HTR-8/SVneo (cell line): Measurements from ENCODE around the gene TMEM128.

Experiments
- DNase-seq: peaks from one replicate; pipeline ENCODE4 v3.0.0; 2011; ENCODE audit warnings: low spot score, mixed read lengths; ENCODE audit not compliant: insufficient read length
- FAIRE-seq: peaks from 2 replicates; lab custom pipeline; 2011; peaks lifted over from hg19 to GRCh38; lab: Jason Lieb, UNC

The TMEM128 gene

DNA sequence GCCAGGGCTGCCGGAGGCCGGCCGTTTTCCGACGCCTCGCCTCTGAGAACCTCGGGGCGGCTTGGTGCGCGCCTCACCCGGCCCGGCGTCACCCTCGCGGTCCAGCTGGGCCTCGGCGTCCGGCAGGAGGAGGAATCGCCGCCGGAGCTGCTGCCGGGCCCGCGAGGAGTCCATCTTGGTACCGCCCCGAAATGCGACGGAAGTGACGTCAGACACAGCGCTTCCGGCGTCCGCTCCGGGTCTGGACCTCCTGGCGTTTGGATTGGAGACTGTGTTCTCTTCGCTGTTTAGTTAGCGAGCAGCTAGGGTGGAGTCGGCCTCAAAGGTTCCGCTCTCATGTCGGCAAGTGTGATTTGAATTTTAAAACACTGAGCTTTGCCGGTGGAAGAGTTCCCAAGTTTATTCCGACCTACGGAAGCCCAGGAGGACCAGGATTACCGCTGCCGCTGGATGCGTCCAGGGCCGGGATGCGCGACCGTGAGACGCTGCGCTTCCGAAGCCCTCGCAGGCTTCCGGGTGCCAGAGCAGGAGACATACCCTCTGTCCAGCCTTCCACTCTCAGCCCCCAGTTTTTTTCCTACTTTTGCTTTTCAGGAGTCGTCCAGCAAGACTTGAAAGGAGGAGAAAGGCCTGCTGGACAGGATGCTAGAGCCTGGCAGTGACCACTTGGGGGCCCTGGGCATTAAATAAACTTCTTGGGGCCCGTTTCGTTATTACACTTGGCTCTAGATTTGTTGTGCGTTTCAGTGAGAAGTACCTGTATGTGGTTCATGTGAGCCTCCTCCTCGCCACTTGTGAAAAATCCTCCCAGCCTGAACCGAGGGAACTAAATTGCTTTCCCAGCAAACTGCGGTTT is at the start of gene TMEM128:
Gene TMEM128 (minus strand): TSS at position 195 of the 856 bp plus-strand sequence. CDS start 21 bp downstream, at position 174.
- FAIRE-seq (peak; percentile 58), DNase-seq (peak; percentile 95)

- DNase-seq (no peak), FAIRE-seq (no peak)
Measured at GRCh38 chr4:4296283-4296846, 48.3 kb upstream of the TMEM128 start.

GRCh38 chr4:4293279-4293678 is 45.3 kb upstream of the TMEM128 start:
- no peak for DNase-seq
- FAIRE-seq, result no peak

- DNase-seq (peak; percentile 93), FAIRE-seq (peak; percentile 97)
Measured at GRCh38 chr4:4289941-4290850, 42.2 kb upstream of the TMEM128 start, which contains the start of the genes LYAR and ZBTB49. LYAR (minus strand) TSS chr4:4290154; CDS start chr4:4283742, 6,412 bp downstream. ZBTB49 (plus strand) TSS chr4:4290251; CDS start chr4:4299946, 9,695 bp downstream.

DNA sequence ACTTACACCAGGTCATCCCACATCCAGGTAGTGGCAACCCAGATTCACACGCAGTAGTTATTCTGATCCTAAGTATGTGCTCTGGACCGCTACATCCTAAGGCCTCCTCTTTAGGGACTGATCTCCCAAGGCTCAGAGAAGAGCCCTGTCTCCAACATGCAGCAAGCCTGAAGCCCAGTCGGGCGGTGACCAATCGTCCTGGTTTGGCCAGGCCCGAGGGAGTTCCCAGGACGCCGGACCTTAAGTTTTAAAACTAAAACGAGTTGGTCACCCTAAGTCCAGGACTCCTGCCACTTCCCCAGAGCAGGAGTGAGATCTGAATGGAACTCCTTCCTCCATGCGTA is 41.5 kb upstream of the TMEM128 start:
- FAIRE-seq, result no peak
- DNase-seq, result no peak

DNA sequence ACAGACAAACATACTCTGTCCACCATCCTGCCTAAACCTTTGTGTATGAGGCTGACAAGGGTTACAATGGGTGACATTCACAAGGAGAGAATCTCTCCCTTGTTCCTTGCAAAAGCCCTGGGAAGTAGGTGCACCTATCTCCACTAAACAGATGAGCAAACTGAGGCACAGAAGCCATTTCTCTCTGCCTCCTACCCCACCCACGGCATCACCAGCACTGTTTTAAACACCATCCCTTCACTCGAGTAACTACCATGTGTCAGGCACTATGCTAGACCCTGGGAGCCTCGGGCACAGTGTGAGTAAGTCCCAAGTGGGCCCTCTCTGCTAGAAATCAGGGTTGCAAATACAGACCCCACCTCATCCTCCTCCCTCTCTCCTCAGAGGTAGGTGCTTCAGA is 41.0 kb upstream of the TMEM128 start:
- DNase-seq (no peak), FAIRE-seq (no peak)

GRCh38 chr4:4288098-4288497 is 40.1 kb upstream of the TMEM128 start:
- DNase-seq (no peak), FAIRE-seq (no peak)

- no peak for FAIRE-seq
- no peak for DNase-seq
Measured at GRCh38 chr4:4284827-4285618, 37.0 kb upstream of the TMEM128 start.

- no peak for FAIRE-seq
- no peak for DNase-seq
Measured at GRCh38 chr4:4281787-4282186, 33.8 kb upstream of the TMEM128 start.

- FAIRE-seq, result no peak
Measured at GRCh38 chr4:4277531-4277930, 29.5 kb upstream of the TMEM128 start.

DNA sequence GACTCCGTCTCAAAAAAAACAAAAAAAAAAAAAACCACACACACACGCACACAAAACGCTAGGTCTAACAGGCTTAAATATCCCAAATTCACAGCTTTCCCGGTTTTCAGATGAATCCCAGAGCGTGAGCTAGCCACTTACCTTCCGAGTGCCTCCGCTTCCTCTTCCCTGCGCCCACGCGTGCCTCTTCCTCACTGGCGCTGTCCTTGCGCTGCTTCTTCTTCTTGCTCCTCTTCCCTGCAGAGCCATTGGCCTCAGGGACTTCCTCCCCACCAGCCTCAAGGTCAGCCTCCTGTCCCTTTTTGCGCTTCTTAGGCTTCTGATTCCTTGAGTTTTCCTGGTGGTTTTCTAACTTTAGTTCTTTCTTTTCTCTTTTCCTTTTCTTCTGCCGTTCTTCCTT is 26.2 kb upstream of the TMEM128 start:
- no peak for DNase-seq
- no peak for FAIRE-seq

More at GRCh38 chr4:4277531-4277930, 29.5 kb upstream of the TMEM128 start:
- DNase-seq, result no peak

GRCh38 chr4:4271912-4272311 is 23.9 kb upstream of the TMEM128 start:
- DNase-seq (no peak), FAIRE-seq (no peak)

DNA sequence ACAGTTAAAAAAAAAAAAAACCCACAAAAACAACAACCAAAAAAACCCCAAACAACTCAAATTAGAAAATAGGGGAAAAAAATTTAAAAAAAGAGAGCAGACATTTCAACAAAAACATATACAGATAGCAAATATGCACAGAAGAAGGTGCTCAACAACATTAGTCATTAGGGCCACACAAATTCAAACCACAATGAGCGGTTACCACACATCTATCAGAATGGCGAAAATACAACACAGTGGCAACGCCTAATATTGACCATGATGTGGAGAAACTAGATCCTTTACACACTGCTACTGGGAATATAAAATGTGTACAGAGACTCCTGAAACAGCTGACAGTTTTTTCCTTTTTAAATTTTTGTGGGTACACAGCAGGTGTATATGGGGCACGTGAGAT is 22.5 kb upstream of the TMEM128 start:
- DNase-seq (no peak), FAIRE-seq (no peak)

- FAIRE-seq, result no peak
Measured at GRCh38 chr4:4269856-4270255, 21.8 kb upstream of the TMEM128 start.

DNA sequence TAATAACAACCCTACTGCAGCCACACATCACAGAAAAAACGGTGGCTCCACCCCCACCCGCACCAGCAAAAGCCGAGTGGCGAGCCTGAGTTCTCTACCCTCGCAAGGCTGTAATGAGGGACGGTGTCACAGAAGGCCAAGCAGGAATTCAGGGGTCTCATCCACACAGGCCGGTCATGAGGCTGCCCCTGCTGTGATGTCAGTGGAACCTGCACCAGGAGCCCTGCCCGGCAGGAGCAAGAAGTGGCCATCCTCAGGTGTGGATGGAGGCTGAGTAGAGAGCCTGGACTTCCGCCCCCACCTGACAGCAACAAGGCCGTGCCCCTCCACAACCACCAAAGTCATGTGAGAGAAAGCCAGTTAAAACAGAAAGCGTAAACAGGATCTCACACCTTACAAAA is 21.3 kb upstream of the TMEM128 start:
- no peak for DNase-seq
- FAIRE-seq, result no peak

More at GRCh38 chr4:4269856-4270255, 21.8 kb upstream of the TMEM128 start:
- DNase-seq, result no peak

GRCh38 chr4:4268776-4269175 is 20.8 kb upstream of the TMEM128 start:
- FAIRE-seq, result no peak
- no peak for DNase-seq

GRCh38 chr4:4267981-4268380 is 20.0 kb upstream of the TMEM128 start:
- DNase-seq, result no peak

GRCh38 chr4:4260185-4260751 is 12.2 kb upstream of the TMEM128 start:
- DNase-seq (peak; percentile 63), FAIRE-seq (no peak)

More at GRCh38 chr4:4267981-4268380, 20.0 kb upstream of the TMEM128 start:
- no peak for FAIRE-seq

- DNase-seq (no peak), FAIRE-seq (no peak)
Measured at GRCh38 chr4:4259484-4260100, 11.6 kb upstream of the TMEM128 start.
